Breast epithelium (tissue), 3 donors: ENCODE data around the gene SPOP.

ENCODE experiments used
- POLR2A ChIP-seq: fragments of 450-650 bp; IDR thresholded peaks from one replicate; pipeline ENCODE4 v1.6.1; 2016; ENCODE audit warnings: antibody characterized with exemption, mild to moderate bottlenecking, moderate library complexity
- POLR2AphosphoS5 ChIP-seq, 3 donors: sonication (generic); formaldehyde crosslinking; IDR thresholded peaks; one replicate each; pipeline ENCODE4 v1.6.1; 2017; ENCODE audit warnings: antibody characterized with exemption in 3 of 3
- TF ChIP-seq, protein P1 (sequence below), 3 donors: fragments of 450-650 bp; IDR thresholded peaks; one replicate each; pipeline ENCODE4 v1.5.1; 2016 to 2017; ENCODE audit warnings: antibody characterized with exemption in 3 of 3, mild to moderate bottlenecking in 3 of 3, moderate library complexity in 3 of 3

- TF ChIP-seq, protein P1, sequence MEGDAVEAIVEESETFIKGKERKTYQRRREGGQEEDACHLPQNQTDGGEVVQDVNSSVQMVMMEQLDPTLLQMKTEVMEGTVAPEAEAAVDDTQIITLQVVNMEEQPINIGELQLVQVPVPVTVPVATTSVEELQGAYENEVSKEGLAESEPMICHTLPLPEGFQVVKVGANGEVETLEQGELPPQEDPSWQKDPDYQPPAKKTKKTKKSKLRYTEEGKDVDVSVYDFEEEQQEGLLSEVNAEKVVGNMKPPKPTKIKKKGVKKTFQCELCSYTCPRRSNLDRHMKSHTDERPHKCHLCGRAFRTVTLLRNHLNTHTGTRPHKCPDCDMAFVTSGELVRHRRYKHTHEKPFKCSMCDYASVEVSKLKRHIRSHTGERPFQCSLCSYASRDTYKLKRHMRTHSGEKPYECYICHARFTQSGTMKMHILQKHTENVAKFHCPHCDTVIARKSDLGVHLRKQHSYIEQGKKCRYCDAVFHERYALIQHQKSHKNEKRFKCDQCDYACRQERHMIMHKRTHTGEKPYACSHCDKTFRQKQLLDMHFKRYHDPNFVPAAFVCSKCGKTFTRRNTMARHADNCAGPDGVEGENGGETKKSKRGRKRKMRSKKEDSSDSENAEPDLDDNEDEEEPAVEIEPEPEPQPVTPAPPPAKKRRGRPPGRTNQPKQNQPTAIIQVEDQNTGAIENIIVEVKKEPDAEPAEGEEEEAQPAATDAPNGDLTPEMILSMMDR (IDR thresholded peaks at IDR 0.05) = no peak
- TF ChIP-seq POLR2AphosphoS5 (IDR thresholded peaks at IDR 0.05) = no peak
- no peak for TF ChIP-seq POLR2A
Measured at GRCh38 chr17:49638818-49639217, 39.1 kb downstream of the SPOP start.
